GM21723 (cell line): Measurements from ENCODE around the gene PLEKHG3.

Experiments used
- ATAC-seq: cut with Tn5 transposase; IDR thresholded peaks from one replicate; pipeline ENCODE4 v1.9.1; 2021; ENCODE audit warnings: mild to moderate bottlenecking, moderate library complexity; ENCODE audit not compliant: unreplicated experiment

PLEKHG3 gene

DNA sequence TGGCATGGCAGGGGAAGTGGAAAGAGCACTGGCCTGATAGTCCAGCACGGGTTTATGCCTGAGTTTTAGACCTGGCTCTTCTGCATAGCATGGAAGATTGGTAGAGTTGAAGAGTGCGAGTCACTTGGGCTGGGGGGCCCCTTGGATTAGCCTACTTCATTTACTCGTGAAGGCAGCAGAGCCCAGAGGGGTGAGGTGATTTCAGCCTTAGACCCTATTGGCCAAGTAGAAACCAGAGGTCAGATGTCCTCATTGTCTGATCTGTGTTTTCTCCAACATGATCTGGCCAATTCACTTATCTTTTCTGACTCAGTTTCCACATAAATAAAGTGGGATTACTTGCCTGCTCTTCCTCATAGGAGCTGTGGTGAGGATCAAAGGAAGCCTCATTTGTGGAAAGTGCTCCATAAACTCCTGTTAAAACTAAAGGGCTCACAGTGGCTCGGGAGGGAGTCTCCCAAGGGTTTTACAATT, 1.9 kb downstream of the PLEKHG3 start:
- ATAC-seq = no peak

DNA sequence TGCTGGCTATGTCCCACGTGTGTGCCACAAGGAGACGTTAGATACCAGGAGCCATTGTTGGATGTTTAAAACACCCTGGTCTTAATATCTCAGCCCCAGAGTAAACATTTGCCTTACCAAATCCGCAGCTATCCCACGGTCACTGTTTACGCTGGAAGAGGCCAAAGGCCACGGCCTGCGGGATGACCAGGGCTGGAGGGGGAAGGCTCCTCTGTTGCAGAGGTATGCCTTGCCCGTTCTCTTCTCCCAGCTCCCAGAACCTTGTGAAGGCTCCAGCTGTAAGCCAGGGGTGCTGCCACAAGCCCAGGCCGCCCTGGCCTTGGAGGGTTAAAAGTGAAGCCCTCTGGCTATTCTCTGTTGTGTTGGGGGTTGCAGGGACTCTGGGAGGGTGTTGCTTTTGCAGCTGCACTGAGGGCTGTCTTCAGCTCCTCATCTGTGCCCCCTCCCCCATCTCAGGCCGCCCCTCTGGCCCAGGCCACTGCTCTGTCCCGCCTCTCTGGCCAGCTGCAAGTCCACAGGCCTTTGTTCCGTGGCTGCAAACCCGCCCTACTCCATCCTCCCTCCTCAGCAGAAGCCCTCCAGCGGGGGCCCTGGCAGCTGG, 2.5 kb downstream of the PLEKHG3 start:
- no peak for ATAC-seq

DNA sequence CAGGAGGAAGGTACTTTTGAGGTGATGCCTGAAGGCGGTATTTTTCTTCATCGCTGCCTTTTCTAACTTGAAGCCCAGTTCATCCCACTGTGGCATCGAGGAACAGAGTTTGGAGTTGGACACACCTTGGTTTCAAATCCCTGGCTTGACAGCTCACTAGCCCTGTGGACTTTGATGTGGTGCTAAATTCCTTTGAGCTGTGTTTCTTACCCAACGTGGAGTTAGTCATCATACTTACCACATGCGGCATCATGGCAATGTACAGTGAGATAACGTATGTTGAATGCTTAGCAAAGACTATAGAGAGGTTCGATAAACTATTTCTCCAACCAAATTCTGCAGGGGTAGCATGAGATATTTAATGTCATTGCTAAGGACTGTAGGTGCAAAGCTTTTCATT, 3.4 kb downstream of the PLEKHG3 start:
- ATAC-seq = no peak

DNA sequence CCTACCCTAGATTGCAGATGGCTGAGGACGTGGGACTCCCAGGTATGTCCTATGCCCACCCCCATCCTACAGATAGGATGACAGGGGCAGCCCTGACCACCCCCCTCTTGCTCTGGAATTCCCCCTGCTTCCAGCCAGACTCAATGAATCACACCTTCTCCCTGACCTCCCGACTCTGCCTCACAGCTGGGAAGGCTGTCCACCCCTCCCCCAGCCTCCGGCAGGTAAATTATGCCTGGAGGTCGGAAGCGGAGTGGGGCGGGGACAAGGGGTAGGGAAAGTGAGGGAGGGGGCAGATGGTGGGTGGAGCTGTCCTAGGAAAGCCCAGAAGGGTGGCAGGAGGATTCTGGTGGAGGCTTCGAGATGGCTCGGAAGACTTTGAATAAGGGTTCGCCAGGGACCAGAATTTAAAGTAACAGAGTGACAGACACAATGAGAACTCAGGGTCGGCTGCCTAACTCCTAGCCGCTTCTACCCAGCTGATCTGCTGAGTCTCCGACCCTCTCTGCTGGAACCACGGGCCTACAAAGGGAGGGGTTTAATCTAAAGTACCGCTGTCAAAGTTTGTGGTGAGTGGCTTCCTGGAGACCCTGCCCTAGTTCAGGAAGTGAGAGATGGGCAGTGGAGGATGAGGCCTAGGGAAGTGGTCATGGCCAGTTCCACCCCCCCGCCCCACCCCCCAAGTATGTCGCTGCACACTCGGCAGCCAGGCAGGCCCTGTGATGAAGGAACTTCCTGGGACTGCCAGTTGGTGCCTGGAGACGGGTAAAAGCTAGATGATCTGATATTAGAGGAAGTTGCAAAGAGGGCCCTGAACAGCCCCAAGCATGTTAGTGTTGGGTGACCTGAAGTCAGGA, 4.2 kb downstream of the PLEKHG3 start:
- ATAC-seq = no peak

- ATAC-seq = no peak
Measured at GRCh38 chr14:64709126-64709525, 4.9 kb downstream of the PLEKHG3 start.

GRCh38 chr14:64711039-64711438, 6.8 kb downstream of the PLEKHG3 start:
- ATAC-seq = no peak

DNA sequence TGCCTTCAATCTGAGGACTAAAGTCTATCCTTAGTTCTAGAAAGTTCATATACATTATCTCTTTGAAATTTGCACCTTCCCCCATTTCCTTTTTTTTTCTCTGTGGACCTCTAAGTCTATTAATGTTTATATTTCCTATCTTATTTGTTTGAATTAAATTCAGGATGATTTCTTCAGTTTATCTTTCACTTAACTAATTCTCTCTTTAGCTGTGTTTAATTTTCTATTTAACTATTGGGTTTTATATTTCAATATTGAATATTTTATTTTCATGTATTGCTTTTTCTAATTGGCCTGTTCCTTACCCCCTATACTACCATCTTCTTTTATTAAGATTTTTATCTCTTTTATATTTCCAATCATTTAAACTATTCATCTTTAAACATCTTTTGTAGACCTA, 9.5 kb downstream of the PLEKHG3 start:
- no peak for ATAC-seq

GRCh38 chr14:64714432-64715025, 10.3 kb downstream of the PLEKHG3 start:
- no peak for ATAC-seq

- ATAC-seq = no peak
Measured at GRCh38 chr14:64715146-64715627, 11.0 kb downstream of the PLEKHG3 start.

- ATAC-seq = no peak
Measured at GRCh38 chr14:64715628-64716412, 11.6 kb downstream of the PLEKHG3 start.

GRCh38 chr14:64717870-64718269, 13.6 kb downstream of the PLEKHG3 start:
- no peak for ATAC-seq

- ATAC-seq = no peak
Measured at GRCh38 chr14:64718762-64719161, 14.5 kb downstream of the PLEKHG3 start.

DNA sequence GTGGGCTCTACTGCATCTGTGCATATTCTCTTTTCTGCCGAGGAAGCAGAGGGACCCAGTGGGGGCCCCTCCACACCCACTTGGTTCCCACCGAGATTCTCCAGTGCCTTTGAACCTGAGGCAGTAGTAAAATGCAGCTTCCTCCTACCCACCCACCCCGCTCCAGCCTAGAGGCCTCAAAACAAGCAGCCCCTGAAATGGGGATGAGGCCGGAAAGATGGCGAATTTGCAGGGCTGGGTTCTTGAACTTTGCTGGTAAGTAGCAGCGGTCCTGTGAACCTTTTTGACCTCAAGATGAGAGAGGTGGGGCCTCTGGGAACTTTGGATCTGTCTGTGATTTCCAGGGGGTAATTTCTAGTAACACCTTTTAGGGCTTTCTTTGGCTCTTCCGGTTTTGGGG, 15.4 kb downstream of the PLEKHG3 start:
- ATAC-seq = no peak

DNA sequence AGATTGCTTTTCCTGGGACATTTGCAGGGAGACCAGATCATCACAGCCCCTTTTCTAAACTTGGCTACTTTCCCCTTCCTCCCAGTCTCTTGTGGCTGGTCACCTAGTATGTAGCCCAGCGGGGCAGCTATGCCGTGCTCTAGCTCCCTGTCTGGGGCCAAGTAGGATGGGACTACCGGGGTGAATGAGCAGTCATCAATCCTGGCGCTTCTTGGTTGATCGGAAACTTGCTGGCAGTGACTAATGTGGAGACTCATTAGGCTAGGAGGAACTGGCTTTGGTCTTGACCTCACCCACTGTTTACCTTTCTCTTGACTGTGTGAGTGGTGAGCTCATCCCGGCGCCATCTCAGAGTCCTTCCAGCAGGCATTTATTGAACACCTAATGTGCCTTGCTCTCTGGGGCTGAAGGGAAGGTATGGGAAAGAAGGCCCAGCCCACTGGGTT, 15.9 kb downstream of the PLEKHG3 start:
- ATAC-seq = no peak

- ATAC-seq = no peak
Measured at GRCh38 chr14:64721391-64721791, 17.2 kb downstream of the PLEKHG3 start.

DNA sequence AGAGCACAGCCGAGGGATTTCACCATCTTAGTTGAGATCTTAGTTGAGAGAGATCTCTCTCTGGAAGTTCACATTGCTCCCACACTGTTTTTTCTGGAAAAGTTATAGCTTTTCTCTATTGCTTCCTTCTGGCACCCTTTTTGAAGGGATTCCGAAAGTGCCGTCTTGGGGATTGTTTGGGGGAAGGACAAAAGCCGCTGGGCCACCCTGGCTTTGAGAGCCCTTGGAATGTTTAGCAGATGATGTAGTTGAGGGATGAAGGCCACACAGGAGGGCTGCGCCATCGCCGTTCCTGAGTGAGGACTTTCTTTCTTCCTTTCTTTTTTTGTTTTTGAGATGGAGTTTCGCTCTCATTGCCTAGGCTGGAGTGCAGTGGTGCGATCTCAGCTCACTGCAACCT, 17.7 kb downstream of the PLEKHG3 start:
- no peak for ATAC-seq

- ATAC-seq = no peak
Measured at GRCh38 chr14:64722842-64723447, 18.7 kb downstream of the PLEKHG3 start.

DNA sequence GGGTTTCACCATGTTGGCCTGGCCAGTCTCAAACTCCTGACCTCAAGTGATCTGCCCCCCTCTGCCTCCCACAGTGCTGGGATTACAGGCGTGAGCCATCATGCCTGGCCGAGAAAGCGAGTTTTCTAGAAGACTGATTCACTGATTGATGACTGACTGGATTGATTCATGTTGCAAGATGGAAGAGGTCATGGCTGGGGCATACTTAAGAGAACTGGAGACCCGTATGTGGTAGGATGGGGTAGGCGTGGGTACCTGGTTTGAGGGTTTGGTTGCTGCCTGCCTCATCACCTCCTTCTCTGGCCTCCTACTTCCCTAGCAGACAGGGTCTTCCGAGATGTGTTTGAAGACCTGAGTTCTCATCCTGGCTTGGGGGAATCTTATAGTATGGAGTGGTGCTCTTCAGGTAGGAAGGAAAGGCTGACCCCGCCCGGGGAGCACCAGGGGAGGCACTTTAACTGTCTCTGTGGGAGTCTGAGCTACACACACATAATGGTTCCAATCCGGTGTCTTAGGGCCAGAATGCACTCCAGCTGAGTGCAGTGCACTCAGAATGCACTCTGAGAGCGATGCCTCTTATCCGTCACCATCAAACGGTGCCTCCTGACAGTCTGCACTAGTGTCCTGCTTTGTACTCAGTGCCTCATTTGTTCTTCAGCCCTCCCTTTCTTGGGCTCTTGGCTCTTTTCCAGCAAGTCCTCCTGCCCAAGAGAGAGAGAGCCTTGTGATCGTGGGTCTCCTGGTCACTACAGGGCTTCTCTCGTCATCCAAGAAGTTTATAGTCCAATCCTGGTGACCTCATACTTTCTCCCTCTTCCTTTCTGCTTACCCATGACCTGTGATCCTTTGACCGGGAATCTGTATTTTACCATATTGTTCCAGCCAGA, 19.7 kb downstream of the PLEKHG3 start:
- ATAC-seq = no peak

- no peak for ATAC-seq
Measured at GRCh38 chr14:64724578-64724930, 20.3 kb downstream of the PLEKHG3 start.
